PC-9 (cell line): Measurements from ENCODE around the gene ADAMTS20.

ENCODE experiments used
- CTCF ChIP-seq: fragments of 200-600 bp; sonication (generic); conservative IDR thresholded peaks from 2 replicates; pipeline ENCODE4 v1.6.1; 2017; ENCODE audit warnings: mixed run types, antibody characterized with exemption, mild to moderate bottlenecking, moderate library complexity
- EZH2 ChIP-seq: fragments of 200-600 bp; sonication (generic); IDR thresholded peaks from 2 replicates; pipeline ENCODE4 v1.8.0; 2017; ENCODE audit warnings: antibody characterized with exemption, low read depth

DNA sequence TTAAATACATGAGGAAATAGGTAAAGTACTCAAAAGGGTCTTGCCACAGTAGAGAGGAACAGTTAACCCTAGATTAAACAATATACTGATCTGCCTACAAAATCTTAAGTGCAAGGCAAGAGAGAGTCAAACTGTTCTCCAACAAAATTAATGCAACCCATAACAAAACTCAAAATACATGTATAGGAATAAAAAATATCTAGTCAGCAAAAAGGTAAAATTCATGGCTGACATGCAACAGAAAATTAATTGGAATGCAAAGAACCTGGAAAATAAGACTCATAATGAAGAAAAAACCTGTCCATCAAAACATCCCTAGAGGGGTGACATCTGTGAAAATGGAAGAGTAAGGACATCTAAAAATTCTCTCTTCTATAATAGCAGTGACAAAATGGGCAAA lies 173.6 kb downstream of the ADAMTS20 start:
- TF ChIP-seq CTCF (no peak), EZH2 (no peak)
